Neural progenitor cell (in vitro differentiated cells): ENCODE measurements around the gene RWDD1.
"Not testable (repeated sequence)": the region's sequence is repeated elsewhere in the genome, so short reads cannot be mapped to it uniquely, and the experiment has no call there.

Experiments used
- CTCF ChIP-seq: fragments of 200-600 bp; sonication (generic); IDR thresholded peaks from 2 replicates; pipeline ENCODE4 v1.5.1; 2017; ENCODE audit warnings: antibody characterized with exemption, mild to moderate bottlenecking
- EZH2phosphoT487 ChIP-seq: fragments of 200-600 bp; sonication (generic); IDR thresholded peaks from 2 replicates; pipeline ENCODE4 v1.6.1; 2017; ENCODE audit warnings: antibody characterized with exemption

DNA sequence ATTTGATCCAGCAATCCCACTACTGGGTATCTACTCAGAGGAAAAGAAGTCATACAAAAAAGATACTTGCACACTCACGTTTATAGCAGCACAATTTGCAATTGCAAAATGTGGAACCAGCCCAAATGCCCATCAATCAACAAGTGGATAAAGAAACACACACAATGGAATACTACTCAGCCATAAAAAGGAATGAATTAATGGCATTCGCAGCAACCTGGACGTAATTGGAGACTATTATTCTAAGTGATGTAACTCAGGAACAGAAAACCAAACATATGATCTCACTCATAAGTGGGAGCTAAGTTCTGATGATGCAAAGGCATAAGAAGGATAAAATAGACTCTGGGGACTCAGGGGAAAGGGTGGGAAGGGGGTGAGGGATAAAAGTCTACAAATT lies 33.6 kb downstream of the RWDD1 start:
- not testable (repeated sequence) for TF ChIP-seq CTCF, EZH2phosphoT487
